OCI-LY7 (cell line): ENCODE data around the gene HOXA3. TPM values are rescaled to one million over a fixed set of nuclear protein-coding genes. Genes with fewer than 3 reads are reported as not detected.

Experiments
- BruUV-seq: library from RNA; stranded (reverse); fragments of 400-500 nt; replicated peaks from 2 replicates; lab custom pipeline; 2021; lab: Mats Ljungman, UMichigan
- CTCF ChIA-PET: fragments of 300-600 bp; sonication (Branson Sonifier 250); formaldehyde crosslinking; loops from one replicate; lab custom pipeline; 2022; ENCODE audit warnings: antibody characterized with exemption; ENCODE audit not compliant: unreplicated experiment; lab: Charles Lee
- POLR2A ChIA-PET: fragments of 300-600 bp; sonication (Branson Sonifier 250); formaldehyde crosslinking; loops from one replicate; lab custom pipeline; 2022; ENCODE audit warnings: antibody characterized with exemption; lab: Charles Lee
- DNase-seq: peaks from one replicate; pipeline ENCODE4 v3.0.0-alpha.2; 2015; ENCODE audit warnings: low spot score
- H2AFZ ChIP-seq: fragments of 200-600 bp; sonication (generic), shearing (Covaris generic); 2 replicates; pipeline ENCODE4 v1.6.1; 2014; ENCODE audit warnings: mild to moderate bottlenecking, antibody characterized with exemption, low read length, moderate library complexity
- H3K27ac ChIP-seq: fragments of 200-600 bp; sonication (generic); 2 replicates; pipeline ENCODE4 v1.5.1; 2014; ENCODE audit warnings: mixed run types, low read depth, mild to moderate bottlenecking, moderate library complexity, low read length, inconsistent platforms; ENCODE audit not compliant: poor library complexity, severe bottlenecking
- H3K36me3 ChIP-seq: fragments of 200-600 bp; sonication (generic); 2 replicates; pipeline ENCODE4 v1.6.1; 2014; ENCODE audit warnings: mild to moderate bottlenecking, antibody characterized with exemption, low read length, moderate library complexity, mixed read lengths; ENCODE audit not compliant: insufficient read depth
- H3K4me1 ChIP-seq: fragments of 200-600 bp; sonication (generic); 2 replicates; pipeline ENCODE4 v1.5.1; 2014; ENCODE audit warnings: mild to moderate bottlenecking, low read length; ENCODE audit not compliant: insufficient read depth, poor library complexity, severe bottlenecking
- H3K4me2 ChIP-seq: fragments of 200-600 bp; sonication (generic); 2 replicates; pipeline ENCODE4 v1.6.1; 2014; ENCODE audit warnings: mild to moderate bottlenecking, low read length
- H3K4me3 ChIP-seq: fragments of 200-600 bp; sonication (generic); 2 replicates; pipeline ENCODE4 v1.5.1; 2014; ENCODE audit warnings: mild to moderate bottlenecking, low read depth, low read length; ENCODE audit not compliant: poor library complexity, severe bottlenecking
- H3K79me2 ChIP-seq: fragments of 200-600 bp; sonication (generic); 2 replicates; pipeline ENCODE4 v1.6.1; 2016; ENCODE audit warnings: low read depth, mild to moderate bottlenecking, low read length, moderate library complexity, mixed read lengths; ENCODE audit not compliant: insufficient read depth
- H3K9me2 ChIP-seq: fragments of 200-600 bp; sonication (generic); 2 replicates; pipeline ENCODE4 v1.6.1; 2016; ENCODE audit warnings: mild to moderate bottlenecking, low read length, mixed read lengths; ENCODE audit not compliant: insufficient read depth
- H3K9me3 ChIP-seq: fragments of 200-600 bp; sonication (generic); 2 replicates; pipeline ENCODE4 v1.6.1; 2014; ENCODE audit warnings: mild to moderate bottlenecking, mixed run types, low read length, mixed read lengths
- H4K20me1 ChIP-seq: fragments of 200-600 bp; sonication (generic); 2 replicates; pipeline ENCODE4 v1.6.1; 2014; ENCODE audit warnings: mild to moderate bottlenecking, antibody characterized with exemption, low read length, moderate library complexity, mixed read lengths; ENCODE audit not compliant: insufficient read depth
- CTCF ChIP-seq: fragments of 200-600 bp; sonication (generic); conservative IDR thresholded peaks from 2 replicates; pipeline ENCODE4 v1.5.1; 2014; ENCODE audit warnings: mild to moderate bottlenecking, antibody characterized with exemption, low read length, moderate library complexity, mixed read lengths
- EZH2phosphoT487 ChIP-seq: fragments of 200-600 bp; sonication (generic); IDR thresholded peaks from 2 replicates; pipeline ENCODE4 v1.6.1; 2018; ENCODE audit warnings: low read depth, borderline replicate concordance, mild to moderate bottlenecking, mixed run types, antibody characterized with exemption, low read length, moderate library complexity, mixed read lengths
- intact Hi-C: fragments of 100-400 bp; cut with micrococcal nuclease; formaldehyde crosslinking; loops from one replicate; pipeline ENCODE4 v1.10.0; 2022; ENCODE audit not compliant: unreplicated experiment
- total RNA-seq, 2 experiments: library from RNA; depleted of rRNA in 1 of 2; stranded (reverse); fragments of >200 nt in 1 of 2; shearing (Covaris generic) in 1 of 2; gene quantifications; 2 replicates each; pipeline ENCODE4 v1.2.3, GENCODE V29; 2014 to 2022

HOXA3 gene
- total RNA-seq, 2 experiments from 2014 or later: 0.41 to 2.7 TPM

DNA sequence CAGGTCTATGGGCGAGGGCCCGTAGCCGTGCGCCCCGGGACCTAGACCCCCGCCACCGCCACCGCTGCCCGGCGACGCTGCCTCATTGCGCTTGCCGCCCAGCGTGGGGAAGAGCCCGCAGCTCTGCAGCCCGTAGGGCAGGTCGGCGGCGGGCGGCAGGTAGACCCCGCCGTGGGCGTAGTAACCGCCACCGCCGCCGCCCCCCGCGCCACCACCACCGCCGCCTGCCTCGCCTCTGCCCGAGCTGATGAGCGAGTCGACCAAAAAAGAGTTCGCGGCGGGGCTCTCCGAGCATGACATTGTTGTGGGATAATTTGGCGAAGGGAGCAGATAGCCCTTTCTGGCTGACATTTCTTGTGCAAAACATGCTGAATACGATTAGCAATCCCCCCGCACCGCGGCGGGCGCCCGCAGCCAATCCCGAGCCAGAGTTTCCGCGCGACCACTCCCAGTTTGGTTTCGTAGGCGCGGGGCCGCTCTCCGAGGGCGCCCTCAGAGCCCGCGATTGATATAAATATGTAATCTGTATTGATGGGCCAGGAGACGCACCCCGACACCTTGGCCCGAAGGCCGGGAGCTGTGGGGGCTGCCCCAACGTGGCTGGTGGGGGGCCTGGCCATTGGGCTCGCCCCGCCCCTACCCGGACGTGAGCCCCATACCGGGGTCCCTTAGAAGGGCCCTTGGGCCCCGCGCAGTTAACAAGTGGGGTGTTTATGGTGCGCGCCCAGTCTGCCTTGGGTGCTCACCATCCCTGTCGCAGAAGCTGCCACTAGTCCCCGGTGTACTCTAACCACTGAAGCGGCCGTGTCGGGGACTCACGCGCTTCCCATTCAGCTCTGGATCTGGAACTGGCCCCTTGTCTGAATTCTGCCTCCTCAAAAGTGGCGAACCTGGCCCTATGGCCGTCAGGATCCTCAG lies 21.8 kb upstream of the HOXA3 start, which contains the start of gene HOXA10:
Gene HOXA10 (minus strand): TSS at position 365 of the 918 bp plus-strand sequence. CDS start 14 bp downstream, at position 351.
- H3K4me3 ChIP-seq: no peak within 1 kb of the TSS
- no TSS peak for BruUV-seq
- no peaks in the 10 kb centered on the region for H3K79me2 ChIP-seq

GRCh38 chr7:27173511-27173955 lies 21.1 kb upstream of the HOXA3 start:
- Histone ChIP-seq H3K79me2 (no peaks in the 10 kb centered on the region), H3K9me3 (no peaks in the 10 kb centered on the region), H3K4me2 (peak overlapping the region; percentile 42; the same call in 1 of the 2 replicates), H2AFZ (no peak overlapping the region), H3K4me3 (no peak overlapping the region), H3K9me2 (no peaks in the 10 kb centered on the region), H3K27ac (no peak overlapping the region), H3K4me1 (no peaks in the 10 kb centered on the region), H4K20me1 (no peaks in the 10 kb centered on the region), H3K36me3 (no peaks in the 10 kb centered on the region)
- TF ChIP-seq CTCF (no peak), EZH2phosphoT487 (no peak)
- no TSS peak for BruUV-seq
- intact Hi-C loops: no loop called here
- no peak for DNase-seq
- ChIA-PET POLR2A (no interaction called here), CTCF (no interaction called here)

More for the DNA sequence above, 21.8 kb upstream of the HOXA3 start, which contains the start of gene HOXA10:
- H4K20me1 ChIP-seq: no peaks in the 10 kb centered on the region
- ChIA-PET POLR2A (no interaction called here), CTCF (no interaction called here)
- no peaks in the 10 kb centered on the region for H3K9me3 ChIP-seq
- H3K27ac ChIP-seq: no peak within 1 kb of the TSS
- peak within 1 kb of the TSS; percentile 42; the same call in 1 of the 2 replicates for H3K4me2 ChIP-seq
- H2AFZ ChIP-seq: no peak within 1 kb of the TSS
- H3K36me3 ChIP-seq: no peaks in the 10 kb centered on the region
- no peak for DNase-seq
- intact Hi-C loops: no loop called here
- TF ChIP-seq CTCF: no peak
- H3K4me1 ChIP-seq: no peaks in the 10 kb centered on the region
- H3K9me2 ChIP-seq: no peaks in the 10 kb centered on the region
